HG03159 (cell line): ENCODE measurements around the gene TAF1L.
"Not testable (repeated sequence)": the region's sequence is repeated elsewhere in the genome, so short reads cannot be mapped to it uniquely, and the experiment has no call there.

Experiments
- ATAC-seq: cut with Tn5 transposase; IDR thresholded peaks from one replicate; pipeline ENCODE4 v1.9.1; 2021; ENCODE audit warnings: mild to moderate bottlenecking, moderate library complexity; ENCODE audit not compliant: unreplicated experiment

Gene TAF1L, protein sequence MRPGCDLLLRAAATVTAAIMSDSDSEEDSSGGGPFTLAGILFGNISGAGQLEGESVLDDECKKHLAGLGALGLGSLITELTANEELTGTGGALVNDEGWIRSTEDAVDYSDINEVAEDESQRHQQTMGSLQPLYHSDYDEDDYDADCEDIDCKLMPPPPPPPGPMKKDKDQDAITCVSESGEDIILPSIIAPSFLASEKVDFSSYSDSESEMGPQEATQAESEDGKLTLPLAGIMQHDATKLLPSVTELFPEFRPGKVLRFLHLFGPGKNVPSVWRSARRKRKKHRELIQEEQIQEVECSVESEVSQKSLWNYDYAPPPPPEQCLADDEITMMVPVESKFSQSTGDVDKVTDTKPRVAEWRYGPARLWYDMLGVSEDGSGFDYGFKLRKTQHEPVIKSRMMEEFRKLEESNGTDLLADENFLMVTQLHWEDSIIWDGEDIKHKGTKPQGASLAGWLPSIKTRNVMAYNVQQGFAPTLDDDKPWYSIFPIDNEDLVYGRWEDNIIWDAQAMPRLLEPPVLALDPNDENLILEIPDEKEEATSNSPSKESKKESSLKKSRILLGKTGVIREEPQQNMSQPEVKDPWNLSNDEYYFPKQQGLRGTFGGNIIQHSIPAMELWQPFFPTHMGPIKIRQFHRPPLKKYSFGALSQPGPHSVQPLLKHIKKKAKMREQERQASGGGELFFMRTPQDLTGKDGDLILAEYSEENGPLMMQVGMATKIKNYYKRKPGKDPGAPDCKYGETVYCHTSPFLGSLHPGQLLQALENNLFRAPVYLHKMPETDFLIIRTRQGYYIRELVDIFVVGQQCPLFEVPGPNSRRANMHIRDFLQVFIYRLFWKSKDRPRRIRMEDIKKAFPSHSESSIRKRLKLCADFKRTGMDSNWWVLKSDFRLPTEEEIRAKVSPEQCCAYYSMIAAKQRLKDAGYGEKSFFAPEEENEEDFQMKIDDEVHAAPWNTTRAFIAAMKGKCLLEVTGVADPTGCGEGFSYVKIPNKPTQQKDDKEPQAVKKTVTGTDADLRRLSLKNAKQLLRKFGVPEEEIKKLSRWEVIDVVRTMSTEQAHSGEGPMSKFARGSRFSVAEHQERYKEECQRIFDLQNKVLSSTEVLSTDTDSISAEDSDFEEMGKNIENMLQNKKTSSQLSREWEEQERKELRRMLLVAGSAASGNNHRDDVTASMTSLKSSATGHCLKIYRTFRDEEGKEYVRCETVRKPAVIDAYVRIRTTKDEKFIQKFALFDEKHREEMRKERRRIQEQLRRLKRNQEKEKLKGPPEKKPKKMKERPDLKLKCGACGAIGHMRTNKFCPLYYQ (N-terminal part only)

DNA sequence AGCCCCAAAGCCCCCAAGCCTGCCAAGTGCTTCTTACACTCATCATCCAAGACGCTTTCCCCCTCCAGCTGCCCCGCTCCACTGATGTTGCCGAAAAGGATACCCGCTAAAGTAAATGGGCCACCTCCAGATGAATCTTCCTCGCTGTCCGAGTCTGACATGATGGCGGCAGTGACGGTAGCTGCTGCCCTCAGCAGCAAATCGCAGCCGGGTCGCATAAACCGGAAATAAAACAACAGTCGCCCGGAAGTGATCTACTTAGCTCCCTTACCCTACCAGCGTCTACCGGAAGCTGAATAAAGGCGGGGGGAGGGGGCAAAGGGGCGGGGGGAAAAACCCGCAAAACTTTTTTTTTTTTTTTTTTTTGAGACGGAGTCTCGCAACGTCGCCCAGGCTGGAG is at the start of gene TAF1L:
TAF1L (minus strand) TSS at position 308 of the 400 bp plus-strand sequence; CDS start at position 218, 90 bp downstream.
- ATAC-seq: no peak

DNA sequence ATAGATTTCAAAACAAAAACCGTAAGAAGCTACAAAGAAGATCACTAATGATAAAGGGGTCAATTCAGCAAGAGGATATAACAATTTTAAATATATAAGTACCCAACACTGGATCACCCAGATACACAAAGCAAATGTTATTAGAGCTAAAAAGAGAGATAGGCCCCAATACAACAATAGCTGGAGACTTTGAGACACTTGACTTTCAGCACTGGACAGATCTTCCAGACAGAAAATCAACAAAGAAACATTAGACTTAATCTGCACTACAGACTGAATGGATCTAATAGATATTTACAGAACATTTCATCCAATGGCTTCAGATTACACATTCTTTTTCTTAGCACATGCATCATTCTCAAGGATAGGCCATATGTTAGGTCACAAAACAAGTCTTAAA is 46.3 kb upstream of the TAF1L start:
- no peak for ATAC-seq

DNA sequence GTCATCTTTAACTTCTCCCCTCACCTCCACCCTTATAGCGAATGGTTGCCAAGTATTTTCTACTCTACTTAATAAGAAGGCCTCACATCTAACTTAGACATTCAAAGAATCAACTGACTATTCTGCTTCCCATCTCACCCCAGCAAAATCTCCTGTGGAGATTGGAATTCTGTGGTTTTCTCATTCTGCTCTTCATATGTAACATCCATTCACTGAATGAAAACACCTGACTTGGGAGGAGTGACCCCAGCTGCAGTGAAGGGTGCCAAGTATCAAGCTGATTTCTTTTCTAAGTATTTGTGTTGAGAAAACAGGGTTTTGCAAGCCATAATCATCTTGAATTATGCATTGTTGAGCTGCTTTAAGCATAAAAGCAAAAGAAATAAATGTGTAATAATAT is 42.5 kb upstream of the TAF1L start:
- ATAC-seq: no peak

DNA sequence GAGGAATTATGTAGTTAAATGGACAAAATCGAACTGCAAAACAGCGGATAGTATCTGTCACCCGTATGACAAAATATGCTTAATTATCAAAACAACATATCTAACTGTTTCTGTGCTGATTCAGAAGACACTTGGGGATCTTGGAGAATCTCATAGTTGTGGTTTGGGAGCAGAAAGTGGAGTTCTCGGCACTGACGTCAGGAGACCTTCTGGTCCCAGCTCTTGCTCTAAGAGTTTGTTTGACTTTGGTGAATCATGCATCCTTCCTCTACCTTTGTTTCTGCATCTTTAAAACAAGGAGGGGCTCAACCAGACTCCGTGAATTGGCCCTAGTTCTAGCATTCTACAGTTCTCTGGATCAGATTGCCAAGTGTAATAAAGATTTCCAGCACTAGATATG is 37.0 kb upstream of the TAF1L start:
- no peak for ATAC-seq

DNA sequence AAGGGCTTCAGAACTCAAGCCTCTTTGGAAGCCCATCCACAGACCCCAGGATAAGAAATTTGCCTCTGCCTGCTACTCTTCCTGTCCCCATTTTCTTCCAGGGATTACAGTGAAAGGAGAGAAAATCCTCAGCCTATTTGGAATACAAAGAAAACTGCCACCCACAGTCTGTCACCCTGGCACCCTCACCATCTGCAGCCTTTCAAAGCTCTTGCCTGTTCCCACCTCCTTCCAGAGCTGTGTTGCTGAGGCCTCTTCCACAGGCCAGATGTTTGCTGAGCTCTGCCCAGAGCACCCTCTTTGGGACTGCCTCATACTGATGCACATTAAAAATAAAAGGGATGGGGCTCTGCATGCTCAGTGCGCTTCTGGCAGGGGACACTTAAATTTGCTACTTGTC is 35.9 kb upstream of the TAF1L start:
- no peak for ATAC-seq

DNA sequence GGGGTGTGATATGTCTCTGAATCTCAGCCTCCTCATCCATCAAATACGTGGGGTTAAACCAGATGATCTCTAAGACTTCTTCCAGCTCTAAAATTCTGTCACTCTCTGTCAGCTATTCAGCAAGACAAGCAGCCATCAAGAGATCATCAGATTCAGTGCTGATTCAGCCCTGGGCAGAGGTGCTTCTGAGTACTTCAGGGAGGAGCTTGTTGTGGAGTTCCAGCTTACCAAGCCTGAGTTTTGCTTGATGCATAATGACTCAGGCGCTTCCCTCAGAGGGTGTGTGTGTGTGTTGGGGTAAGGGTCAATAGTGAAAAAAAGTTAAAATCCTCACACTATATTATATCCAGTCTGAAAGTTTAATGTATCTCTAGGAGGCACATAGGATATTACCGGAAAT is 29.6 kb upstream of the TAF1L start:
- ATAC-seq: no peak

DNA sequence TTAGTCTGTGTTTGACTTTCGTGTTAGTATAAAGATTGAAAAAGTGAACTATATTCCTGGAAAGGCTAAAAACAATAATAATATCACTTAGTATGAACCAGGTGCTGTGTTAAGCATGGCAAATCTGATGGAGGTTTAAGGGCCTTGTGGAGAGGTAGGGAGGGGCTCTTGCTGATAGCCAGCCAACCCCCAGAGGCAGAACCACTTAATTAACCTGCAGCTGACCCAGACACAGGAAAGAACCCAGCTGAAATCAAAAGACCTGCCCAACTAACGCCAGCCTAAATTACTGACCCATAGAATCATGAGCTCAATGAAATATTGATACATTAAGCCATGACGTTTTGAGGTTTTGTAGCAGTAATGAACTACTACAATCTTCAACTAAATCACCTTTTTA is 28.3 kb upstream of the TAF1L start:
- no peak for ATAC-seq

DNA sequence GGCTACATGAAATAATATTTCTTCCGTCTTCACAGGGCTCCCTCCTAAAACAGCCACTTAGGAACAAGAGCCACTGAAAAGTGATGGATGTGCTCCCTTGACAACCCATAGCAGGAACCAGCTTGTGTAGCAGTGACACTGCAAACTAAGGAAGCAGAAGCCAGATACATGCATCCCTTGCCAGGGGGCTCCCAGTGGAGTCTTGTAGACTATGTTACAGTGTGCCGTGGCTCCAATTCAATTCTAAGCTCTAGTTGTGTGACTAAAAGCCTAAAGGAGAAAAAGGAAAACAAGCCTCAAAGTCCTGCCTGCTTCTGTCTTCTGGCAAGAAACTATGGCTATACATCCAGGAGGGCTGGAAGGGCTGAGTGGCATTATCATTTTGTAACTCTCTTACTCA is 12.2 kb upstream of the TAF1L start:
- no peak for ATAC-seq

DNA sequence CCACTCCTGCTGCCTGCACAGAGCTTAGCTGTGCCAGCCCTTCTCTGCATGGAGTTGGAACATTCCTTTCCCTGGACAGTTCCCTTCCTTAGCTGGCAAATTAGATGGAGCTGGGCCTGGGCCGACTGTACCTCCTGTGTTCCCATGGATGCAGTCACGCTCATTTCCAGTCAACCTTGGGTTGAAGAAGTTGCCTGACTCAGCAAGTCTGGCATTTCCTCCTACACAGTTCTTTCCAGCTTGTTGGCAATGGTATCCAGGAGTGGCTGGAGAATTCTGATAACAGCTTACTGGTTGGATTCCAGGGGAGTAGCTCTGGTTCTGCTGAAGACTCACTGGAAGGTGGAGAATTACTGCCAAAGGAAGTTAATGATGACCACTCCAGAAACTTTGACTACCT is 9.2 kb upstream of the TAF1L start:
- no peak for ATAC-seq

DNA sequence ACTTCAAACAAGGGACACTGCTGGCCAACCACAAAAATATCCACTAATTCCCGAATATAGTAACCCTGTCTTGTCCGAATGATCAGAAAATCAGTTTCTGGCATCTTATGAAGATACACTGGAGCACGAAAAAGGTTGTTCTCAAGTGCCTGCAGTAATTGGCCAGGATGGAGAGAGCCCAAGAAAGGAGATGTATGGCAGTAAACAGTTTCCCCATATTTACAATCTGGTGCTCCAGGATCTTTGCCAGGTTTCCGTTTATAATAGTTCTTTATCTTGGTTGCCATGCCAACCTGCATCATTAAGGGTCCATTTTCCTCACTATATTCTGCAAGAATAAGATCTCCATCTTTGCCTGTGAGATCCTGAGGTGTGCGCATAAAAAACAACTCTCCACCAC is 2.3 kb downstream of the TAF1L start:
- not testable (repeated sequence) for ATAC-seq

DNA sequence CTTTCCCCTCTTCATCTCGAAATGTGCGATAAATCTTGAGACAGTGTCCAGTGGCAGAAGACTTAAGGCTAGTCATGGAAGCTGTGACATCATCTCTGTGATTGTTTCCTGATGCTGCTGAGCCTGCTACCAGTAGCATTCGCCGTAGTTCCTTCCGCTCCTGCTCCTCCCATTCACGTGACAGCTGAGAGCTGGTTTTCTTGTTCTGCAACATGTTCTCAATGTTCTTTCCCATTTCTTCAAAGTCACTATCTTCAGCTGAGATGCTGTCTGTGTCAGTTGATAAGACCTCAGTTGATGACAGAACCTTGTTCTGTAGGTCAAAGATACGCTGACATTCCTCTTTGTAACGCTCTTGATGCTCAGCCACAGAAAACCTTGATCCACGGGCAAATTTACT is 3.5 kb downstream of the TAF1L start:
- ATAC-seq: no peak

DNA sequence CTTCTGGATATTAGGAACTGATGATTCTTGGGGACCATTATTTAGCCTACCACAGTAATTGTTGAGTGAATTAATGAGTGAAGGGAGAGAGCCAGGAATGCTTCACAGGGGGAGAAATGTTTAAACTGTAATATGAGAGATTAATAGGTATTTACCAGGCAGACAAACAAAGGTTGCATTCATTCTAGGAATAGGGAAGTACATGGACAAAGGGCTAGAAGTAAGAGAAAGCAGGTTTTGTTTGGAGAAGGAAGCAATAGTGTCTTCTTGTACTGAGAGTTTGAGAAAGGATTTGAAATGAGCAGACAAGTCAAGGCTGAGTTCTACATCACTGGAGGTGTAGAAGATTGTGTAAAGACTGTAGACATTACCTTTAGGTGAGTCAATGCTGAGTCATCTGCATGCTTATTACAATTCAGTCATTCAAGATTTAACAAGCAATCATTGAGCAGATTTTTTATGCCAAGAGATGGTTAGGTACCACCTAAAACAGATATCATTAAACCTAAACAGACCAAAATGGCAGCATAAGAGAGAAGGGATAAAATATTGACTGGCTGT is 8.0 kb downstream of the TAF1L start:
- ATAC-seq: no peak

DNA sequence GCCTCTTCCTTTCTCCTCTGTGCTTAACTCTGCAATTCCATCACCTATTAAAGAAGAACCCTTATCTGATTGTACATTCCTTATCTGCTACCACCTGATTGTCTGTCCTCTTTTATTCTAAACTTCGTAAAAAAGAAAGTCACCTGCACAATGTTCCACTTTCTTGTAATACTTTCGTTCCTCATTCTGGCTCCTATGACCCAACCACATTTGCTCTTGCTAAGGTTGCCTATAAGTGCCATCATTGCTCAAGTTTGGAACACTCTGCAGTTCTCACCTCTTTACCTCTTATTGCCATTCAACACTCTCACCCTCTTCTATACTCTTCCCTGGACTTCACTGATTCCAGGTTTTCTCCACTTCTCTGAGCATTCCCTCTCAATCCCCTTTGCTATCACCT is 10.1 kb downstream of the TAF1L start:
- ATAC-seq: no peak

DNA sequence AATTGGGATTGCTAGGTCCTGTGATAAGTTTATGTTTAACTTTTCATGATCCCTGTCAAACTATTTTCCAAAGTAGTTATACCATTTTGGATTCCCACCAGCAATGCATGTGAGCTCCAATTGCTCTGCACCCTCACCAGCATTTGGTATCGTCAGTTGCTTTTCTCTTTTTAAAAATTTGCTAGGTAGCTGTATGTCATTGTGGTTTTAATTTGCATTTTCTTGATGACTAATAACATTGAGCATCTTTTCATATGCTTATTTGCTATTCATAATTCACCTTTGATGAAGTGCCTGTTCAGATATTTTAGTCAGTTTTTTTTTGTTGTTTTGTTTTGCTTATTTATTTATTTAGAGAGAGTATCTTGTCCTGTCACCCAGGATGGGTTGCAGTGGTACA is 12.5 kb downstream of the TAF1L start:
- no peak for ATAC-seq

DNA sequence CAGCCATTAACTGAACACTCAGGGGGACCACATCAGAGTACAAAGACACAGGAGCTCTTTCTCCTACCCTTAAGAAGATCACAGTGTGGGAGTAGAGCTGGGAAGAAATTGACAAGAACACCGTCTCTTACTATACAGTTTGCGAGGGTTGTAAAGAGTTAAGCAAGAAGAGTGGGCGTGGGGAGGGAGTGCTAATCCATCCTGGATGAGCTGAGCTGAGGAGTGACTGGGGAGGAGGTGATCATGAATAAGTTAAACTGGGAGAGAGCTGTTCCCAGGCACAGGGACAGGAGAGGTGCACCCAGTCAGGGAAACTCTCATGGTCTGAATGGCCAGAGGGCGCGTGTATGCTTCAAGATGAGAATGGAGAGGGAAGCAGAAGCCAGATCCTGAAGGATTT is 17.2 kb downstream of the TAF1L start:
- ATAC-seq: no peak

DNA sequence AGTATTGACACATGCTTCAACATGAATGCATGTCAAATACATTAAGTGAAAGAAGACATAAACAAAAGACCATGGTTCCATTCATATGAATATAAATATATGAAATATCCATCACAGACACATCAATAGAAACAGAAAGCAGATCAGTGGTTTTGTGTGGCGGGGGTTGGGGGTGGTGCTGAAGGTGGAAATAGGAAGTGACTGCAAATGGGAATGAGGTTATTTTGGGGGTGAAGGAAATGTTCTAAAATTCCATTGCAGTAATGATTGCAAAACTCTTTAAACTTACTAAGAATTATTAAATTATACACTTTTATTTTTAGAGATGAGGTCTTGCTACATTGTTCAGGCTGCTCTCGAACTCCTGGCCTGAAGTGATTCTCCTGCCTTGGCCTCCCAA is 28.7 kb downstream of the TAF1L start:
- ATAC-seq: no peak

DNA sequence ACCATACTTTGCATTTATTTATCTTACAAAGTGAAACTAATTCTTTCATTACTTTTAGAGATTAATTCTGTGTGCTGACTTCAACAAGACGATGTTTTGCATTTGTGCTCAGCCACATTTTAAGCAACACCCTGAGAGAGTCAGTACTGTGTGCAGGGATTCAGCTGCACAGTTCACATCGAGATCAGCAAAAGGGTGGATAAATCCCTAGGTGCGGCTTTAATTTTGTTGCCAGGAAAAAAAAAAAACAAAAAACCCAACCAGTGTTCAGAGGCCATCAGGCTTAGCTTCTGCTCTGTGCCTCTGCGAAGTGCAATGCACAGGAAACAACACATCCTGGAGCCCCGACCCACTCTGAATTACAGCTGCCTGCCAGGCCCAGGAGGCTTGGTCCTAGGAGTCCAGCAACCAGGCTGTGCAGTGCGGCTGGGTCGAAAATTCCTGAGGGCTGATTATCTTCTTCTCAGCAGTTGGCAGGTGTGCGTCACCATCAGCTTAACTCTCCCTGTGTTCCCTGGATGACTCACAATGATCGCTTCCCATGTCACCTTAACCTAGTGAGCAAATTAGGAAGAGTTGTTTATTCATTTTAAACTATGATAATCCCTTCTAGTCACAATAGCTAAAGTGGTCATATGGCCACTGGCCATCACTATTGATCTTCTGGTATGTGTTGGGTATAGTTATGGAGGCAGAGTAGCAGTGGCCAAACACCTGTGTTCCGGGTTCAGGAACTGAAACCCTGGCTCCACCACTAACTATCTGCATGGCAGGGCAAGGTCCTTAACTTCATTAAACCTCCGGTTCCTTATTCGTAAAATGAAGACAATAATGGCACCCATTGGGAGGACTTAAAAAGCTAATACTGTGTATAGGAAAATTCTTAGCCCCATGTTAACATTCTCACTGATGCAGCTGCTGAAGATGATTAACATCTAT is 31.3 kb downstream of the TAF1L start:
- peak; percentile 92 for ATAC-seq

DNA sequence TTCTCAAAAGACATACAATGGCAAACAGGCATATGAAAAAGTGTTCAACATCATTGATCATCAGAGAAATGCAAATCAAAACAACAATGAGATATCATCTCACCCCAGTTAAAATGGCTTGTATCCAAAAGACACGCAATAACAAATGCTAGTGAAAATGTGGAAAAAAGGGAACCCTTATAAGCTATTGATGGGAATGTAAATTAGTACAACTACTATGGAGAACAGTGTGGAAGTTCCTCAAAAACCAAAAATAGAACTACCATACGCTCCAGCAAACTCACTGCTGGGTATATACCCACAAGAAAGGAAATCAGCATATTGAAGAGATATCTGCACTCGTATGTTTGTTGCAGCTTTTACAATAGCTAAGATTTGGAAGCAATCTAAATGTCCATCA is 36.4 kb downstream of the TAF1L start:
- not testable (repeated sequence) for ATAC-seq

DNA sequence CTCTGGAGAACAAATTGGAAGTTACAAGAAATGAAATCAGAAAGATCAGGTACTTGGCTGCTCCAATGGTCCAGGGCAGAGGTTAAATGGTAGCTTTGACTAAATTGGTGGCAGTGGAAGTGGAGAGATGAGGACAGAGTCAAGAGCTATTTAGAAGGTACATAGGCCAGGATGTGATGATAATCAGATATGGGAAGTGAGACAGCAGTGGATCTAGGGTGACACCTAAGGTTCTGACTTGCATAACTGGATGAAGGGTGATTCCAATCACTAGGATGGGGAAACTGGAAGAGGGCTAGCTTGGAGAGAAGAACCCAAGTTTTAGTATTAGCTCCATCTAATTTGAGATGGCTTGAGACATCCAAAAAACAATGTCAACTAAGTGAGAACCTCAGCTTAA is 38.5 kb downstream of the TAF1L start:
- no peak for ATAC-seq
